Activated naive CD8-positive, alpha-beta T cell treated with anti-CD3 and anti-CD28 coated beads, Interleukin-2, amount 50 U/mL, for 16 hours (primary cell): ENCODE results near the gene NLRC3.

Source experiments
- DNase-seq: peaks from one replicate; pipeline ENCODE4 v3.0.0-alpha.2; 2020; ENCODE audit warnings: low read depth, low spot score

The NLRC3 gene

GRCh38 chr16:3598236-3598635, 21.0 kb upstream of the NLRC3 start:
- no peak for DNase-seq

GRCh38 chr16:3597676-3598075, 20.5 kb upstream of the NLRC3 start:
- no peak for DNase-seq

GRCh38 chr16:3597226-3597625, 20.0 kb upstream of the NLRC3 start:
- no peak for DNase-seq

GRCh38 chr16:3596101-3596861, 19.1 kb upstream of the NLRC3 start:
- no peak for DNase-seq

- no peak for DNase-seq
Observed at GRCh38 chr16:3595521-3596021, 18.4 kb upstream of the NLRC3 start.

GRCh38 chr16:3595110-3595486, 17.9 kb upstream of the NLRC3 start:
- DNase-seq: no peak

- DNase-seq: no peak
Observed at GRCh38 chr16:3594316-3595109, 17.3 kb upstream of the NLRC3 start.

- DNase-seq: no peak
Observed at GRCh38 chr16:3592559-3592958, 15.4 kb upstream of the NLRC3 start.

- no peak for DNase-seq
Observed at GRCh38 chr16:3591991-3592390, 14.8 kb upstream of the NLRC3 start.

- no peak for DNase-seq
Observed at GRCh38 chr16:3591436-3591803, 14.2 kb upstream of the NLRC3 start.

- DNase-seq: no peak
Observed at GRCh38 chr16:3590736-3591435, 13.7 kb upstream of the NLRC3 start.

- DNase-seq: no peak
Observed at GRCh38 chr16:3589991-3590701, 12.9 kb upstream of the NLRC3 start.

- no peak for DNase-seq
Observed at GRCh38 chr16:3589441-3589921, 12.3 kb upstream of the NLRC3 start.

- DNase-seq: no peak
Observed at GRCh38 chr16:3589001-3589400, 11.8 kb upstream of the NLRC3 start.

GRCh38 chr16:3587547-3588110, 10.4 kb upstream of the NLRC3 start:
- DNase-seq: no peak

GRCh38 chr16:3584412-3584811, 7.2 kb upstream of the NLRC3 start:
- no peak for DNase-seq

GRCh38 chr16:3583303-3584038, 6.3 kb upstream of the NLRC3 start:
- DNase-seq: no peak

GRCh38 chr16:3582276-3583165, 5.3 kb upstream of the NLRC3 start:
- no peak for DNase-seq

GRCh38 chr16:3581392-3581791, 4.2 kb upstream of the NLRC3 start:
- DNase-seq: no peak

GRCh38 chr16:3580686-3581085, 3.5 kb upstream of the NLRC3 start:
- no peak for DNase-seq
